A549 (cell line): ENCODE measurements around the gene CHCHD6. TPM values are rescaled to one million over a fixed set of nuclear protein-coding genes. Genes with fewer than 3 reads are reported as not detected.
"Not testable (repeated sequence)": the region's sequence is repeated elsewhere in the genome, so short reads cannot be mapped to it uniquely, and the experiment has no call there.

Source experiments
- ATAC-seq, 2 experiments: fragments of 200-7000 bp in 1 of 2; fragments of >200 bp in 1 of 2; cut with Nextera tagmentation in 1 of 2; cut with Tn5 transposase in 1 of 2; 3 replicates each; pipeline versions ENCODE4 v1.8.0 to v1.9.1; 2018 to 2020; ENCODE audit warnings: mild to moderate bottlenecking in 1 of 2, moderate library complexity in 1 of 2
- CTCF ChIA-PET: fragments of 300-600 bp; sonication (Branson Sonifier 250); formaldehyde crosslinking; extraction: SDS; loops from one replicate; lab custom pipeline; 2021; ENCODE audit warnings: antibody characterized with exemption, inconsistent platforms; lab: Yijun Ruan, JAX
- POLR2A ChIA-PET: fragments of 350-600 bp; formaldehyde crosslinking; extraction: SDS; loops from one replicate; lab custom pipeline; 2021; ENCODE audit warnings: antibody characterized with exemption, inconsistent platforms; lab: Yijun Ruan, JAX
- DNase-seq, 2 experiments: peaks; one replicate each; pipeline versions ENCODE4 v3.0.0 to v3.0.0-alpha.2; 2011 to 2016; ENCODE audit warnings: low read depth in 1 of 2, low spot score in 1 of 2
- FAIRE-seq: peaks from 2 replicates; lab custom pipeline; 2011; peaks lifted over from hg19 to GRCh38; lab: Jason Lieb, UNC
- H3K27ac ChIP-seq, 2 experiments: fragments of >200 bp; sonication (Bioruptor Twin); formaldehyde crosslinking; 3 replicates each; pipeline ENCODE4 v1.5.1; 2016 to 2017
- H3K4me1 ChIP-seq: fragments of >200 bp; sonication (Bioruptor Twin); formaldehyde crosslinking; 3 replicates; pipeline ENCODE4 v1.6.1; 2016
- H3K4me2 ChIP-seq: fragments of >200 bp; sonication (Bioruptor Twin); formaldehyde crosslinking; 3 replicates; pipeline ENCODE4 v1.6.1; 2016
- H3K4me3 ChIP-seq: fragments of >200 bp; sonication (Bioruptor Twin); formaldehyde crosslinking; 3 replicates; pipeline ENCODE4 v1.5.1; 2016
- H3K9me3 ChIP-seq: fragments of >200 bp; sonication (Bioruptor Twin); formaldehyde crosslinking; 3 replicates; pipeline ENCODE4 v1.6.1; 2016
- ATOH8 ChIP-seq: fragments of 250-450 bp; sonication (Bioruptor Pico); IDR thresholded peaks from 2 replicates; pipeline ENCODE4 v1.5.0; 2020; ENCODE audit warnings: low read depth, mild to moderate bottlenecking, moderate library complexity
- BCL3 ChIP-seq: fragments of >200 bp; sonication (Bioruptor Twin); formaldehyde crosslinking; IDR thresholded peaks from 3 replicates; pipeline ENCODE4 v1.6.1; 2016
- CEBPB ChIP-seq, 2 experiments: fragments of >200 bp in 1 of 2; sonication (Bioruptor Twin) in 1 of 2; formaldehyde crosslinking in 1 of 2; IDR thresholded peaks; 2 replicates each; pipeline ENCODE4 v1.6.1; 2012 to 2016
- CTCF ChIP-seq: fragments of >200 bp; sonication (Bioruptor Twin); formaldehyde crosslinking; IDR thresholded peaks from 3 replicates; pipeline ENCODE4 v1.5.1; 2016
- EHF ChIP-seq: fragments of 250-450 bp; sonication (Bioruptor Pico); IDR thresholded peaks from 2 replicates; pipeline ENCODE4 v1.5.0; 2020; ENCODE audit warnings: mild to moderate bottlenecking
- EHMT2 ChIP-seq: fragments of 200-600 bp; sonication (generic); IDR thresholded peaks from 2 replicates; pipeline ENCODE4 v1.6.1; 2016; ENCODE audit warnings: antibody characterized with exemption, low read depth, mild to moderate bottlenecking, moderate library complexity
- FOSL2 ChIP-seq, 2 experiments: fragments of 450-650 bp in 1 of 2; fragments of >200 bp in 1 of 2; sonication (Bioruptor Twin) in 1 of 2; formaldehyde crosslinking; IDR thresholded peaks; 2 replicates each; pipeline versions ENCODE4 v1.5.0 to v1.6.1; 2016 to 2020; ENCODE audit warnings: mild to moderate bottlenecking in 1 of 2, moderate library complexity in 1 of 2
- FOXS1 ChIP-seq: fragments of 250-450 bp; sonication (Bioruptor Pico); IDR thresholded peaks from 2 replicates; pipeline ENCODE4 v1.5.0; 2020; ENCODE audit warnings: mild to moderate bottlenecking, moderate library complexity
- HES2 ChIP-seq: fragments of >200 bp; sonication (Bioruptor Twin); formaldehyde crosslinking; IDR thresholded peaks from 2 replicates; pipeline ENCODE4 v1.6.1; 2016
- HEYL ChIP-seq: fragments of 250-450 bp; sonication (Bioruptor Pico); IDR thresholded peaks from 2 replicates; pipeline ENCODE4 v1.8.0; 2021; ENCODE audit warnings: mild to moderate bottlenecking, moderate library complexity
- HMGXB4 ChIP-seq: fragments of 250-450 bp; sonication (Bioruptor Pico); IDR thresholded peaks from 2 replicates; pipeline ENCODE4 v1.5.0; 2021; ENCODE audit warnings: mild to moderate bottlenecking, moderate library complexity, borderline replicate concordance
- JUN ChIP-seq, 2 experiments: fragments of >200 bp; sonication (Bioruptor Twin); formaldehyde crosslinking; IDR thresholded peaks; 2 replicates in 1 of 2; 3 replicates in 1 of 2; pipeline ENCODE4 v1.6.1; 2016 to 2017
- KDM5A ChIP-seq: fragments of 200-600 bp; sonication (generic); IDR thresholded peaks from 2 replicates; pipeline ENCODE4 v1.6.1; 2016; ENCODE audit warnings: antibody characterized with exemption, mild to moderate bottlenecking
- PBX3 ChIP-seq: IDR thresholded peaks from 2 replicates; pipeline ENCODE4 v1.6.1; 2012
- POLR2AphosphoS2 ChIP-seq: conservative IDR thresholded peaks from 2 replicates; pipeline ENCODE4 v1.6.1; 2012; ENCODE audit warnings: low read length, improper control_type of control experiment, inconsistent platforms
- RARB ChIP-seq: fragments of 250-450 bp; sonication (Bioruptor Pico); IDR thresholded peaks from 2 replicates; pipeline ENCODE4 v1.8.0; 2021; ENCODE audit warnings: mild to moderate bottlenecking, moderate library complexity
- TP53 ChIP-seq: fragments of 250-450 bp; sonication (Bioruptor Pico); IDR thresholded peaks from 2 replicates; pipeline ENCODE4 v1.5.0; 2021; ENCODE audit warnings: mild to moderate bottlenecking, moderate library complexity
- ZFP36 ChIP-seq: fragments of 450-650 bp; IDR thresholded peaks from 2 replicates; pipeline ENCODE4 v1.6.1; 2014; ENCODE audit warnings: borderline replicate concordance; ENCODE audit not compliant: partially characterized antibody
- WGBS: methylation state at CpG from one replicate; pipeline ENCODE4 v1.1.6; 2017; ENCODE audit errors: missing lambda C conversion rate; 5-methylcytosine and 5-hydroxymethylcytosine counted together
- polyA plus RNA-seq, 4 experiments: library from polyadenylated mRNA; depleted of rRNA in 3 of 4; stranded (reverse); fragments of >200 nt; fragmentation: RNase III in 1 of 4; extraction: RNeasy Plus Mini Kit Qiagen cat#74134 plus additional on column Dnase treatment in 1 of 4; gene quantifications; 2 replicates in 3 of 4; 3 replicates in 1 of 4; pipeline ENCODE4 v1.2.3, GENCODE V29; 2011 to 2017

Gene CHCHD6
- polyA plus RNA-seq, 2 of the 4 experiments (the other 2 are of a cell fraction), result 15.0 to 18.1 TPM

- POLR2A ChIA-PET, ATAC-seq, CTCF ChIA-PET, H3K27ac ChIP-seq, H3K4me3 ChIP-seq, H3K9me3 ChIP-seq, H3K4me2 ChIP-seq, DNase-seq, FAIRE-seq, H3K4me1 ChIP-seq: not testable (repeated sequence)
- 88% methylated on average over 8 of the region's 11 CpGs for WGBS
Measured at GRCh38 chr3:126801312-126801711, 97.3 kb downstream of the CHCHD6 start.

GRCh38 chr3:126807795-126808194 lies 103.8 kb downstream of the CHCHD6 start:
- Histone ChIP-seq H3K27ac (no peak overlapping the region), H3K4me3 (no peak overlapping the region), H3K4me1 (peaks cover 7% of the 10 kb centered on the region; the same call in 1 of the 3 replicates)
- CTCF ChIA-PET, result no interaction called here
- ATAC-seq (no peak), FAIRE-seq (no peak)
- TF ChIP-seq ATOH8 (CRISPR knock-in tag), result no peak
- TF ChIP-seq EHMT2, result no peak
- no peak for TF ChIP-seq POLR2AphosphoS2
- TF ChIP-seq TP53 (CRISPR knock-in tag), result no peak
- TF ChIP-seq KDM5A, result no peak
- no peak for TF ChIP-seq HEYL (CRISPR knock-in tag)
- no peak for TF ChIP-seq JUN (IDR thresholded peaks at IDR 0.05)
- no peak for TF ChIP-seq ZFP36
- TF ChIP-seq FOXS1 (CRISPR knock-in tag), result no peak
- TF ChIP-seq PBX3, result no peak
- TF ChIP-seq, all 56 proteins: peak for 0
- no peak for DNase-seq
- POLR2A ChIA-PET, result no interaction called here
- WGBS, result 83% methylated on average over 4 of the region's 4 CpGs
- H3K9me3 ChIP-seq, result no peaks in the 10 kb centered on the region
- H3K4me2 ChIP-seq, result no peak overlapping the region

GRCh38 chr3:126811530-126811929 lies 107.5 kb downstream of the CHCHD6 start:
- POLR2A ChIA-PET, result no interaction called here
- TF ChIP-seq CEBPB (IDR thresholded peaks at IDR 0.05) (no peak), HES2 (no peak), CTCF (no peak), RARB (CRISPR knock-in tag) (no peak), FOSL2 (IDR thresholded peaks at IDR 0.05) (no peak), FOSL2 (CRISPR knock-in tag; IDR thresholded peaks at IDR 0.05) (no peak), EHF (CRISPR knock-in tag) (no peak), BCL3 (no peak), JUN (IDR thresholded peaks at IDR 0.05) (no peak), HMGXB4 (CRISPR knock-in tag) (no peak)
- Histone ChIP-seq H3K4me3 (no peak overlapping the region), H3K27ac (no peak overlapping the region), H3K9me3 (no peaks in the 10 kb centered on the region), H3K4me2 (no peak overlapping the region), H3K4me1 (peaks cover 7% of the 10 kb centered on the region; the same call in 1 of the 3 replicates)
- CTCF ChIA-PET, result interaction anchor here (0.9 to 1.5 kb wide), 3 partner anchors 24 to 644 kb away, joined by 3 to 4 read pairs (median 3); no protein-coding TSS in a partner anchor
- WGBS, result 94% methylated on average over 1 of the region's 1 CpG
- DNase-seq, result no peak
- no peak for FAIRE-seq
- ATAC-seq, result no peak
